ENCODE data around the gene TPM1. TPM values are rescaled to one million over a fixed set of nuclear protein-coding genes. Genes with fewer than 3 reads are reported as not detected.

Gene TPM1
- total and polyA plus RNA-seq, 9 of the 15 experiments (the other 6 are each of a cell fraction or from before 2014, with no cell fraction given) = 8.1 to 53.9 (median 43.1) TPM

GRCh38 chr15:63083541-63083940 lies 41.0 kb downstream of the TPM1 start:
- no TSS peak for BruUV-seq (replicated peaks)
- no peaks in the 10 kb centered on the region for H3K9me1 ChIP-seq (ENCODE audit: control insufficient read depth, insufficient read depth, low read length)
- 0 out of 2 replicates have a peak overlapping the region, but pooled peaks have one; percentile 69 for H2AFZ ChIP-seq (ENCODE audit: low read depth, low read length)
- H3K27ac ChIP-seq (ENCODE audit: extremely low read depth, low read depth, low read length) = no peak overlapping the region
- DNase-seq (ENCODE audit: extremely low read depth in 1 of 4, low spot score in 3 of 4) (peak in 3 of 4 experiments; percentile 26 to 33 (median 31)), ATAC-seq (peak; percentile 72), FAIRE-seq (peak; percentile 35)
- intact Hi-C loops (cut with micrococcal nuclease) = no loop called here
- no peaks in the 10 kb centered on the region for H3K9me3 ChIP-seq (replicated peaks; ENCODE audit: control insufficient read depth, insufficient read depth, low read depth, low read length)
- no peaks in the 10 kb centered on the region for H3K36me3 ChIP-seq (ENCODE audit: control insufficient read depth, insufficient read depth, low read length)
- WGBS (ENCODE audit: insufficient coverage, low coverage, missing lambda C conversion rate) = 41% methylated on average over 6 of the region's 11 CpGs
- no peaks in the 10 kb centered on the region for H3K27me3 ChIP-seq (ENCODE audit: control insufficient read depth in 2 of 2, insufficient read depth in 2 of 2, low read length in 2 of 2)
- ChIA-PET CTCF (ENCODE audit: low intra/inter-chr PET ratio) (no interaction called here), POLR2A (interaction anchor here (0.6 kb wide), 3 partner anchors 10 to 736 kb away, joined by 3 to 5 read pairs (median 3); no protein-coding TSS in a partner anchor)
- peaks cover 7 to 12% of the 10 kb centered on the region in 2 experiments; a peak in 3 of 5 replicates for H3K4me1 ChIP-seq (replicated peaks in 1 of 2; ENCODE audit: control insufficient read depth in 2 of 2, insufficient read depth in 2 of 2, low read length in 2 of 2)
- peak; percentile 71 for TF ChIP-seq EGR1 (conservative IDR thresholded peaks at IDR 0.05)
- TF ChIP-seq, protein P1, sequence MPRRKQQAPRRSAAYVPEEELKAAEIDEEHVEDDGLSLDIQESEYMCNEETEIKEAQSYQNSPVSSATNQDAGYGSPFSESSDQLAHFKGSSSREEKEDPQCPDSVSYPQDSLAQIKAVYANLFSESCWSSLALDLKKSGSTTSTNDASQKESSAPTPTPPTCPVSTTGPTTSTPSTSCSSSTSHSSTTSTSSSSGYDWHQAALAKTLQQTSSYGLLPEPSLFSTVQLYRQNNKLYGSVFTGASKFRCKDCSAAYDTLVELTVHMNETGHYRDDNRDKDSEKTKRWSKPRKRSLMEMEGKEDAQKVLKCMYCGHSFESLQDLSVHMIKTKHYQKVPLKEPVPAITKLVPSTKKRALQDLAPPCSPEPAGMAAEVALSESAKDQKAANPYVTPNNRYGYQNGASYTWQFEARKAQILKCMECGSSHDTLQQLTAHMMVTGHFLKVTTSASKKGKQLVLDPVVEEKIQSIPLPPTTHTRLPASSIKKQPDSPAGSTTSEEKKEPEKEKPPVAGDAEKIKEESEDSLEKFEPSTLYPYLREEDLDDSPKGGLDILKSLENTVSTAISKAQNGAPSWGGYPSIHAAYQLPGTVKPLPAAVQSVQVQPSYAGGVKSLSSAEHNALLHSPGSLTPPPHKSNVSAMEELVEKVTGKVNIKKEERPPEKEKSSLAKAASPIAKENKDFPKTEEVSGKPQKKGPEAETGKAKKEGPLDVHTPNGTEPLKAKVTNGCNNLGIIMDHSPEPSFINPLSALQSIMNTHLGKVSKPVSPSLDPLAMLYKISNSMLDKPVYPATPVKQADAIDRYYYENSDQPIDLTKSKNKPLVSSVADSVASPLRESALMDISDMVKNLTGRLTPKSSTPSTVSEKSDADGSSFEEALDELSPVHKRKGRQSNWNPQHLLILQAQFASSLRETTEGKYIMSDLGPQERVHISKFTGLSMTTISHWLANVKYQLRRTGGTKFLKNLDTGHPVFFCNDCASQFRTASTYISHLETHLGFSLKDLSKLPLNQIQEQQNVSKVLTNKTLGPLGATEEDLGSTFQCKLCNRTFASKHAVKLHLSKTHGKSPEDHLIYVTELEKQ (CRISPR knock-in tag; IDR thresholded peaks at IDR 0.05) = no peak
- no peaks in the 10 kb centered on the region for H3K79me2 ChIP-seq (ENCODE audit: control insufficient read depth, insufficient read depth, low read length)
- in situ Hi-C loops (cut with MboI) = loop anchor here (5.0 kb wide), 1 partner anchor 36 kb away; no protein-coding TSS in a partner anchor
- no peak overlapping the region for H3K4me2 ChIP-seq (ENCODE audit: insufficient read depth, low read length)
- no peak overlapping the region for H3K4me3 ChIP-seq
- no peaks in the 10 kb centered on the region for H4K20me1 ChIP-seq (replicated peaks; ENCODE audit: control insufficient read depth, insufficient read depth, low read length)
- 0 out of 4 replicates have a peak overlapping the region, but pooled peaks of 1 of the 2 experiments have one; percentile 16 for H3K9ac ChIP-seq (ENCODE audit: insufficient read depth in 1 of 2, low read depth in 2 of 2, low read length in 2 of 2)
